IMR-90 (cell line): ENCODE data around the gene TAB2. TPM values are rescaled to one million over a fixed set of nuclear protein-coding genes. Genes with fewer than 3 reads are reported as not detected.

Source experiments
- ATAC-seq: fragments of 200-7000 bp; cut with Tn5 transposase; 2 replicates; pipeline ENCODE4 v1.9.1; 2020; ENCODE audit warnings: low read depth, mild to moderate bottlenecking, moderate library complexity
- BruUV-seq: library from RNA; stranded (reverse); fragments of 400-500 nt; replicated peaks from 2 replicates; lab custom pipeline; 2021; lab: Mats Ljungman, UMichigan
- CTCF ChIA-PET: fragments of 300-600 bp; formaldehyde crosslinking; extraction: SDS; loops from one replicate; lab custom pipeline; 2021; ENCODE audit warnings: antibody characterized with exemption; lab: Yijun Ruan, JAX
- POLR2A ChIA-PET: fragments of 300-600 bp; sonication (Branson Sonifier 250); formaldehyde crosslinking; loops from one replicate; lab custom pipeline; 2022; ENCODE audit warnings: antibody characterized with exemption; ENCODE audit not compliant: unreplicated experiment; lab: Charles Lee
- DNase-seq: peaks from one replicate; pipeline ENCODE4 v3.0.0; 2013
- H2AFZ ChIP-seq: replicated peaks from 2 replicates; pipeline ENCODE3; 2013; ENCODE audit warnings: low read length, mild to moderate bottlenecking; ENCODE audit not compliant: poor library complexity
- H2AK5ac ChIP-seq: 2 replicates; pipeline ENCODE4 v1.6.1; 2013; ENCODE audit warnings: low read depth, low read length, inconsistent platforms
- H2AK9ac ChIP-seq: replicated peaks from 2 replicates; pipeline ENCODE3; 2013; ENCODE audit warnings: mild to moderate bottlenecking, low read depth, low read length, moderate library complexity; ENCODE audit not compliant: poor library complexity
- H2BK120ac ChIP-seq: 2 replicates; pipeline ENCODE4 v1.6.1; 2013; ENCODE audit warnings: low read depth, low read length, inconsistent platforms
- H2BK15ac ChIP-seq: 3 replicates; pipeline ENCODE4 v1.6.1; 2013; ENCODE audit warnings: low read depth, low read length, inconsistent platforms
- H2BK20ac ChIP-seq: 2 replicates; pipeline ENCODE4 v1.6.1; 2013; ENCODE audit warnings: low read depth, mild to moderate bottlenecking, inconsistent platforms, low read length, moderate library complexity
- H2BK5ac ChIP-seq: 2 replicates; pipeline ENCODE4 v1.6.1; 2013; ENCODE audit warnings: mild to moderate bottlenecking, low read depth, low read length, inconsistent platforms; ENCODE audit not compliant: poor library complexity, severe bottlenecking
- H3K14ac ChIP-seq: replicated peaks from 2 replicates; pipeline ENCODE4 v1.6.1; 2013; ENCODE audit warnings: low read depth, low read length, inconsistent platforms
- H3K18ac ChIP-seq: 2 replicates; pipeline ENCODE4 v1.6.1; 2013; ENCODE audit warnings: low read depth, low read length, control low read depth
- H3K23ac ChIP-seq: 2 replicates; pipeline ENCODE4 v1.6.1; 2013; ENCODE audit warnings: low read depth, low read length, inconsistent platforms
- H3K27ac ChIP-seq: 2 replicates; pipeline ENCODE4 v1.5.1; 2013; ENCODE audit warnings: mild to moderate bottlenecking, control low read depth, low read length; ENCODE audit not compliant: insufficient read depth
- H3K27me3 ChIP-seq: 2 replicates; pipeline ENCODE4 v1.6.1; 2013; ENCODE audit warnings: low read length; ENCODE audit not compliant: control insufficient read depth, insufficient read depth
- H3K36me3 ChIP-seq: 2 replicates; pipeline ENCODE4 v1.6.1; 2013; ENCODE audit warnings: low read length, mixed read lengths; ENCODE audit not compliant: control insufficient read depth, insufficient read depth
- H3K4ac ChIP-seq: 2 replicates; pipeline ENCODE4 v1.6.1; 2013; ENCODE audit warnings: low read depth, low read length, inconsistent platforms
- H3K4me1 ChIP-seq: 2 replicates; pipeline ENCODE4 v1.6.1; 2013; ENCODE audit warnings: low read length, mixed read lengths; ENCODE audit not compliant: control insufficient read depth, insufficient read depth
- H3K4me2 ChIP-seq: 2 replicates; pipeline ENCODE4 v1.6.1; 2013; ENCODE audit warnings: low read depth, mild to moderate bottlenecking, control low read depth, low read length, moderate library complexity
- H3K4me3 ChIP-seq: 2 replicates; pipeline ENCODE4 v1.5.1; 2013; ENCODE audit warnings: low read depth, mild to moderate bottlenecking, control low read depth, low read length, moderate library complexity; ENCODE audit not compliant: insufficient read depth
- H3K56ac ChIP-seq: 2 replicates; pipeline ENCODE4 v1.6.1; 2013; ENCODE audit warnings: low read length, inconsistent platforms; ENCODE audit not compliant: insufficient read depth; ENCODE audit errors: extremely low read depth
- H3K79me1 ChIP-seq, 2 experiments: 2 replicates each; pipeline ENCODE4 v1.6.1; 2013; ENCODE audit warnings: low read length in 2 of 2, inconsistent platforms in 1 of 2, low read depth in 1 of 2
- H3K9ac ChIP-seq: 2 replicates; pipeline ENCODE4 v1.6.1; 2013; ENCODE audit warnings: low read depth, low read length, control low read depth
- H3K9me1 ChIP-seq: 2 replicates; pipeline ENCODE4 v1.6.1; 2013; ENCODE audit warnings: low read length, inconsistent platforms; ENCODE audit not compliant: insufficient read depth
- H3K9me3 ChIP-seq: 2 replicates; pipeline ENCODE4 v1.6.1; 2013; ENCODE audit warnings: low read length; ENCODE audit not compliant: control insufficient read depth, insufficient read depth
- H4K20me1 ChIP-seq: 2 replicates; pipeline ENCODE4 v1.6.1; 2013; ENCODE audit warnings: low read length, inconsistent platforms; ENCODE audit not compliant: insufficient read depth
- H4K5ac ChIP-seq: 2 replicates; pipeline ENCODE4 v1.6.1; 2013; ENCODE audit warnings: mild to moderate bottlenecking, low read depth, low read length, control low read depth
- H4K8ac ChIP-seq, 2 experiments: 2 replicates each; pipeline ENCODE4 v1.6.1; 2013; ENCODE audit warnings: low read depth in 2 of 2, low read length in 2 of 2, control low read depth in 1 of 2, inconsistent platforms in 1 of 2
- H4K91ac ChIP-seq: 2 replicates; pipeline ENCODE4 v1.6.1; 2013; ENCODE audit warnings: low read depth, low read length, inconsistent platforms; ENCODE audit not compliant: insufficient read depth
- CEBPB ChIP-seq: IDR thresholded peaks from 2 replicates; pipeline ENCODE4 v1.6.1; 2012; ENCODE audit warnings: low read depth, low read length, improper control_type of control experiment
- ELK1 ChIP-seq: fragments of 150-350 bp; IDR thresholded peaks from 2 replicates; pipeline ENCODE4 v1.6.1; 2016; ENCODE audit warnings: low read depth, mild to moderate bottlenecking, low read length, moderate library complexity, borderline replicate concordance
- NFE2L2 ChIP-seq: fragments of 150-350 bp; IDR thresholded peaks from 2 replicates; pipeline ENCODE4 v1.6.1; 2016; ENCODE audit warnings: low read depth, mild to moderate bottlenecking, low read length
- RAD21 ChIP-seq: IDR thresholded peaks from 2 replicates; pipeline ENCODE4 v1.6.1; 2012; ENCODE audit warnings: low read length, improper control_type of control experiment
- WGBS, 2 experiments: methylation state at CpG; one replicate each; pipeline versions ENCODE4 v1.1.5 to v1.1.7; 2013; ENCODE audit warnings: missing lambda C conversion rate in 2 of 2; ENCODE audit not compliant: insufficient read length in 1 of 2; ENCODE audit errors: extremely low coverage in 2 of 2; 5-methylcytosine and 5-hydroxymethylcytosine counted together
- dilution Hi-C: fragments of 300-500 bp; cut with HindIII; formaldehyde crosslinking; loops from one replicate; pipeline ENCODE4 v1.14.3; 2018; ENCODE audit warnings: low sequenced_read_pairs; ENCODE audit not compliant: unreplicated experiment
- in situ Hi-C: fragments of 300-500 bp; cut with MboI; formaldehyde crosslinking; loops from 3 replicates; pipeline ENCODE4 v1.14.3; 2019; ENCODE audit warnings: low sequenced_read_pairs, inconsistent platforms, mixed read lengths
- intact Hi-C: fragments of 100-400 bp; cut with micrococcal nuclease; formaldehyde crosslinking; loops from 2 replicates; pipeline ENCODE4 v1.10.0; 2022
- polyA plus RNA-seq, 3 experiments: library from polyadenylated mRNA; depleted of rRNA; stranded (reverse); fragments of >200 nt; gene quantifications; 2 replicates each; pipeline ENCODE4 v1.2.3, GENCODE V29; 2012; ENCODE audit warnings: low replicate concordance in 1 of 3
- total RNA-seq: library from RNA; depleted of rRNA; stranded (reverse); fragments of >200 nt; gene quantifications from 2 replicates; pipeline ENCODE4 v1.2.3, GENCODE V29; 2012

Gene TAB2
- total and polyA plus RNA-seq, 2 of the 4 experiments (the other 2 are of a cell fraction): 20.8 to 25.3 TPM

GRCh38 chr6:149379977-149380376, 62.5 kb downstream of the TAB2 start:
- Histone ChIP-seq H3K18ac (no peak overlapping the region), H2AFZ (no peak overlapping the region), H3K9ac (no peak overlapping the region), H4K20me1 (peaks cover 3% of the 10 kb centered on the region; the same call in 1 of the 2 replicates), H2BK15ac (no peak overlapping the region), H4K8ac (no peak overlapping the region), H3K36me3 (peaks cover 29% of the 10 kb centered on the region), H3K14ac (no peak overlapping the region), H4K91ac (no peak overlapping the region), H3K9me1 (peaks cover 8% of the 10 kb centered on the region; the same call in 1 of the 2 replicates), H2BK5ac (no peak overlapping the region), H3K79me1 (peaks cover 25 to 41% of the 10 kb centered on the region in 2 experiments), H2BK120ac (no peak overlapping the region), H2AK5ac (no peak overlapping the region), H2BK20ac (no peak overlapping the region), H3K4me3 (no peak overlapping the region), H3K23ac (no peak overlapping the region), H3K4me1 (0 out of 2 replicates have a peak, but pooled peaks cover 2% of the 10 kb centered on the region), H2AK9ac (no peak overlapping the region), H3K4ac (no peak overlapping the region), H3K9me3 (no peaks in the 10 kb centered on the region), H3K56ac (no peak overlapping the region), H3K27ac (no peak overlapping the region), H3K27me3 (no peaks in the 10 kb centered on the region), H3K4me2 (no peak overlapping the region), H4K5ac (no peak overlapping the region)
- intact Hi-C loops (no loop called here), in situ Hi-C loops (no loop called here), dilution Hi-C loops (no loop called here)
- DNase-seq (no peak), ATAC-seq (no peak)
- BruUV-seq: no TSS peak
- TF ChIP-seq NFE2L2: no peak
- TF ChIP-seq ELK1: no peak
- TF ChIP-seq CEBPB: no peak
- no peak for TF ChIP-seq RAD21
- WGBS, 2 experiments: 100% methylated on average over 1 of the region's 3 CpGs; no CpG with 5 or more reads in 1 of the 2 experiments
- ChIA-PET POLR2A (no interaction called here), CTCF (no interaction called here)
